ENCODE data around the gene SAP30.

The SAP30 gene

GRCh38 chr4:173415885-173416653 is 45.3 kb downstream of the SAP30 start:
- DNase-seq: no peak

GRCh38 chr4:173417833-173418232 is 47.1 kb downstream of the SAP30 start:
- no peak for DNase-seq

GRCh38 chr4:173418639-173419038 is 47.9 kb downstream of the SAP30 start:
- no peak for DNase-seq

- no peak for DNase-seq
These were observed 49.6 kb downstream of the SAP30 start for GRCh38 chr4:173420324-173420752.

GRCh38 chr4:173420801-173421200 is 50.0 kb downstream of the SAP30 start:
- no peak for DNase-seq

- DNase-seq: no peak
These were observed 54.4 kb downstream of the SAP30 start for GRCh38 chr4:173424899-173425805.

- no peak for DNase-seq
These were observed 55.3 kb downstream of the SAP30 start for GRCh38 chr4:173426064-173426463.
